HepG2 (cell line): Measurements from ENCODE around the gene ATP9A. TPM values are rescaled to one million over a fixed set of nuclear protein-coding genes. Genes with fewer than 3 reads are reported as not detected.

Experiments
- ATM ChIP-seq: fragments of 450-650 bp; IDR thresholded peaks from 2 replicates; pipeline ENCODE4 v1.7.1; 2017; ENCODE audit warnings: mild to moderate bottlenecking, borderline replicate concordance
- EED ChIP-seq: sonication (generic); formaldehyde crosslinking; IDR thresholded peaks from 2 replicates; pipeline ENCODE4 v1.5.0; 2020; ENCODE audit warnings: mild to moderate bottlenecking, missing genetic modification reagents
- HOXA9 ChIP-seq: sonication (generic); formaldehyde crosslinking; IDR thresholded peaks from 2 replicates; pipeline ENCODE4 v1.8.1; 2022; ENCODE audit warnings: missing genetic modification reagents, mild to moderate bottlenecking, moderate library complexity, borderline replicate concordance
- NFE2L2 ChIP-seq: fragments of 150-350 bp; IDR thresholded peaks from 2 replicates; pipeline ENCODE4 v1.6.1; 2014; ENCODE audit warnings: low read length
- RAD51 ChIP-seq: fragments of 450-650 bp; IDR thresholded peaks from 2 replicates; pipeline ENCODE4 v1.6.1; 2016; ENCODE audit warnings: borderline replicate concordance
- RBM39 ChIP-seq: fragments of 200-400 bp; formaldehyde crosslinking; IDR thresholded peaks from one replicate; pipeline ENCODE4 v1.6.1; 2018; ENCODE audit warnings: antibody characterized with exemption, mild to moderate bottlenecking, low read depth, low read length; ENCODE audit not compliant: poor library complexity, severe bottlenecking
- RCOR2 ChIP-seq: IDR thresholded peaks from 2 replicates; pipeline ENCODE4 v1.6.1; 2016; ENCODE audit warnings: missing biosample characterization, missing genetic modification reagents
- SRSF9 ChIP-seq: fragments of 200-400 bp; formaldehyde crosslinking; IDR thresholded peaks from 2 replicates; pipeline ENCODE4 v1.6.1; 2018; ENCODE audit warnings: borderline replicate concordance, mild to moderate bottlenecking, low read depth, low read length; ENCODE audit not compliant: insufficient read depth, poor library complexity, severe bottlenecking
- TCF7L2 ChIP-seq: IDR thresholded peaks from 2 replicates; pipeline ENCODE4 v1.6.1; 2011; ENCODE audit warnings: mild to moderate bottlenecking, low read depth, low read length, moderate library complexity
- YEATS4 ChIP-seq: sonication (generic); formaldehyde crosslinking; IDR thresholded peaks from 2 replicates; pipeline ENCODE4 v1.4.0; 2020; ENCODE audit warnings: missing genetic modification reagents, borderline replicate concordance
- ZNF251 ChIP-seq: sonication (generic); formaldehyde crosslinking; IDR thresholded peaks from 2 replicates; pipeline ENCODE4 v1.9.0; 2021; ENCODE audit warnings: mild to moderate bottlenecking, missing genetic modification reagents
- ZNF274 ChIP-seq: sonication (generic); formaldehyde crosslinking; IDR thresholded peaks from 2 replicates; pipeline ENCODE4 v1.5.1; 2020; ENCODE audit warnings: mild to moderate bottlenecking, missing genetic modification reagents
- ZNF44 ChIP-seq: sonication (generic); formaldehyde crosslinking; IDR thresholded peaks from 2 replicates; pipeline ENCODE4 v1.5.1; 2020; ENCODE audit warnings: mild to moderate bottlenecking, missing genetic modification reagents
- ZNF468 ChIP-seq: sonication (generic); formaldehyde crosslinking; IDR thresholded peaks from 2 replicates; pipeline ENCODE4 v1.8.0; 2022; ENCODE audit warnings: mild to moderate bottlenecking, moderate library complexity, missing genetic modification reagents
- ZNF614 ChIP-seq: IDR thresholded peaks from 2 replicates; pipeline ENCODE4 v1.6.1; 2018; ENCODE audit warnings: missing biosample characterization, missing genetic modification reagents, inconsistent platforms, borderline replicate concordance
- ZNF761 ChIP-seq: sonication (generic); formaldehyde crosslinking; conservative IDR thresholded peaks from 2 replicates; pipeline ENCODE4 v1.4.0; 2020; ENCODE audit warnings: mild to moderate bottlenecking, missing genetic modification reagents
- ZNF773 ChIP-seq: sonication (generic); formaldehyde crosslinking; IDR thresholded peaks from 2 replicates; pipeline ENCODE4 v1.4.0; 2020; ENCODE audit warnings: missing genetic modification reagents, borderline replicate concordance
- ZNF776 ChIP-seq: sonication (generic); formaldehyde crosslinking; IDR thresholded peaks from 2 replicates; pipeline ENCODE4 v1.4.0; 2020; ENCODE audit warnings: mild to moderate bottlenecking, missing genetic modification reagents
- polyA plus RNA-seq, 8 experiments: library from polyadenylated mRNA; depleted of rRNA in 3 of 8; stranded (reverse) in 7 of 8; unstranded in 1 of 8; fragments of >200 nt; fragmentation: Illumina TruSeq in 4 of 8; extraction: Trizol in 4 of 8; gene quantifications; 2 replicates each; pipeline versions ENCODE4 v1.2.1 to v1.2.3, GENCODE V29; 2011 to 2016; ENCODE audit warnings: low read depth in 4 of 8, missing spikeins in 1 of 8, mixed read lengths in 1 of 8; ENCODE audit not compliant: insufficient read depth in 1 of 8
- total RNA-seq, 5 experiments: library from RNA; depleted of rRNA; stranded (reverse); fragments of >200 nt; fragmentation: Illumina TruSeq; extraction: Trizol; gene quantifications; 2 replicates each; pipeline ENCODE4 v1.2.3, GENCODE V29; 2016; ENCODE audit warnings: low read depth in 1 of 5
- TF ChIP-seq, protein P1 (sequence below): IDR thresholded peaks from 2 replicates; pipeline ENCODE4 v1.6.1; 2016; ENCODE audit warnings: low read depth, missing genetic modification reagents, missing compliant biosample characterization
- TF ChIP-seq, protein P2 (sequence below): IDR thresholded peaks from 2 replicates; pipeline ENCODE4 v1.6.1; 2016; ENCODE audit warnings: mild to moderate bottlenecking
- TF ChIP-seq, protein P3 (sequence below): IDR thresholded peaks from 2 replicates; pipeline ENCODE4 v1.6.1; 2012; ENCODE audit warnings: inconsistent platforms
- TF ChIP-seq, protein P4 (sequence below): sonication (generic); formaldehyde crosslinking; IDR thresholded peaks from 2 replicates; pipeline ENCODE4 v1.4.0; 2020; ENCODE audit warnings: missing genetic modification reagents

Gene ATP9A
- total and polyA plus RNA-seq, 2 of the 13 experiments (the other 11 are each of a cell fraction or from before 2014, with no cell fraction given) = 11.8 to 18.5 TPM

DNA sequence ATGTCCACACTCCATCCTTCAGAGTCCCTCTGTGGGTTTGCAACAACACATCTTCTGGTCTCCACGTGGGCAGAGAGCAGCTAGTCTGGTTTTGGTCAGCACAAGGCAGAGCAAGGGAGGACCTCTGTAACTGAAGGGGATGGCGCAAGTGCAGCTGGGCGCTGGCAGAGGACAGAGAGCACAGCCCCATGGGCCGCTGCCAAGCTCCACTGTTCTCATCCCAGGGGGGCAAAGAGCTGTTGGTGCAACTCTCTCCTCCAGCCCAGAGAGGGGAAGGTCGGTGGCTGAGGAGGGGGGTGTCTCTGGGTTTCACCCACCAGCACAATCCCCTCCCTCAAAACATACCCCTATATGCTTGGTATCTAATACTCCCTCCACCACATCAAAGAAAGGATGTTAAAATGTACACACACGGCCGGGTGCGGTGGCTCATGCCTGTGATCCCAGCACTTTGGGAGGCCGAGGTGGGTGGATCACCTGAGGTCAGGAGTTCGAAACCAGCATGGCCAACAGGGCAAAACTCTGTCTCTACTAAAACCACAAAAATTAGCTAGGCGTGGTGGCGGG is 9.1 kb downstream of the ATP9A start (continued):
- TF ChIP-seq, protein P1, sequence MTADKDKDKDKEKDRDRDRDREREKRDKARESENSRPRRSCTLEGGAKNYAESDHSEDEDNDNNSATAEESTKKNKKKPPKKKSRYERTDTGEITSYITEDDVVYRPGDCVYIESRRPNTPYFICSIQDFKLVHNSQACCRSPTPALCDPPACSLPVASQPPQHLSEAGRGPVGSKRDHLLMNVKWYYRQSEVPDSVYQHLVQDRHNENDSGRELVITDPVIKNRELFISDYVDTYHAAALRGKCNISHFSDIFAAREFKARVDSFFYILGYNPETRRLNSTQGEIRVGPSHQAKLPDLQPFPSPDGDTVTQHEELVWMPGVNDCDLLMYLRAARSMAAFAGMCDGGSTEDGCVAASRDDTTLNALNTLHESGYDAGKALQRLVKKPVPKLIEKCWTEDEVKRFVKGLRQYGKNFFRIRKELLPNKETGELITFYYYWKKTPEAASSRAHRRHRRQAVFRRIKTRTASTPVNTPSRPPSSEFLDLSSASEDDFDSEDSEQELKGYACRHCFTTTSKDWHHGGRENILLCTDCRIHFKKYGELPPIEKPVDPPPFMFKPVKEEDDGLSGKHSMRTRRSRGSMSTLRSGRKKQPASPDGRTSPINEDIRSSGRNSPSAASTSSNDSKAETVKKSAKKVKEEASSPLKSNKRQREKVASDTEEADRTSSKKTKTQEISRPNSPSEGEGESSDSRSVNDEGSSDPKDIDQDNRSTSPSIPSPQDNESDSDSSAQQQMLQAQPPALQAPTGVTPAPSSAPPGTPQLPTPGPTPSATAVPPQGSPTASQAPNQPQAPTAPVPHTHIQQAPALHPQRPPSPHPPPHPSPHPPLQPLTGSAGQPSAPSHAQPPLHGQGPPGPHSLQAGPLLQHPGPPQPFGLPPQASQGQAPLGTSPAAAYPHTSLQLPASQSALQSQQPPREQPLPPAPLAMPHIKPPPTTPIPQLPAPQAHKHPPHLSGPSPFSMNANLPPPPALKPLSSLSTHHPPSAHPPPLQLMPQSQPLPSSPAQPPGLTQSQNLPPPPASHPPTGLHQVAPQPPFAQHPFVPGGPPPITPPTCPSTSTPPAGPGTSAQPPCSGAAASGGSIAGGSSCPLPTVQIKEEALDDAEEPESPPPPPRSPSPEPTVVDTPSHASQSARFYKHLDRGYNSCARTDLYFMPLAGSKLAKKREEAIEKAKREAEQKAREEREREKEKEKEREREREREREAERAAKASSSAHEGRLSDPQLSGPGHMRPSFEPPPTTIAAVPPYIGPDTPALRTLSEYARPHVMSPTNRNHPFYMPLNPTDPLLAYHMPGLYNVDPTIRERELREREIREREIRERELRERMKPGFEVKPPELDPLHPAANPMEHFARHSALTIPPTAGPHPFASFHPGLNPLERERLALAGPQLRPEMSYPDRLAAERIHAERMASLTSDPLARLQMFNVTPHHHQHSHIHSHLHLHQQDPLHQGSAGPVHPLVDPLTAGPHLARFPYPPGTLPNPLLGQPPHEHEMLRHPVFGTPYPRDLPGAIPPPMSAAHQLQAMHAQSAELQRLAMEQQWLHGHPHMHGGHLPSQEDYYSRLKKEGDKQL (CRISPR knock-in tag) = peak; percentile 17; the same call in 1 of the 2 replicates
- no peak for TF ChIP-seq ZNF44
- no peak for TF ChIP-seq ZNF776
- TF ChIP-seq YEATS4 (CRISPR knock-in tag) = no peak
- TF ChIP-seq ZNF761 = no peak
- TF ChIP-seq ZNF773 (CRISPR knock-in tag) = no peak
- 0 out of 2 replicates have a peak, but pooled peaks have one; percentile 21 for TF ChIP-seq ZNF251 (CRISPR knock-in tag)
- no peak for TF ChIP-seq RCOR2
- no peak for TF ChIP-seq RBM39
- TF ChIP-seq ZNF614 (CRISPR knock-in tag) = 0 out of 2 replicates have a peak, but pooled peaks have one; percentile 25
- TF ChIP-seq, protein P2, sequence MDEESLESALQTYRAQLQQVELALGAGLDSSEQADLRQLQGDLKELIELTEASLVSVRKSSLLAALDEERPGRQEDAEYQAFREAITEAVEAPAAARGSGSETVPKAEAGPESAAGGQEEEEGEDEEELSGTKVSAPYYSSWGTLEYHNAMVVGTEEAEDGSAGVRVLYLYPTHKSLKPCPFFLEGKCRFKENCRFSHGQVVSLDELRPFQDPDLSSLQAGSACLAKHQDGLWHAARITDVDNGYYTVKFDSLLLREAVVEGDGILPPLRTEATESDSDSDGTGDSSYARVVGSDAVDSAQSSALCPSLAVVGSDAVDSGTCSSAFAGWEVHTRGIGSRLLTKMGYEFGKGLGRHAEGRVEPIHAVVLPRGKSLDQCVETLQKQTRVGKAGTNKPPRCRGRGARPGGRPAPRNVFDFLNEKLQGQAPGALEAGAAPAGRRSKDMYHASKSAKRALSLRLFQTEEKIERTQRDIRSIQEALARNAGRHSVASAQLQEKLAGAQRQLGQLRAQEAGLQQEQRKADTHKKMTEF (CRISPR knock-in tag) = peak; percentile 57; the same call in 1 of the 2 replicates
- no peak for TF ChIP-seq HOXA9 (CRISPR knock-in tag)
- 0 out of 2 replicates have a peak, but pooled peaks have one; percentile 47 for TF ChIP-seq TCF7L2
- TF ChIP-seq, protein P3, sequence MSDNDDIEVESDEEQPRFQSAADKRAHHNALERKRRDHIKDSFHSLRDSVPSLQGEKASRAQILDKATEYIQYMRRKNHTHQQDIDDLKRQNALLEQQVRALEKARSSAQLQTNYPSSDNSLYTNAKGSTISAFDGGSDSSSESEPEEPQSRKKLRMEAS = no peak
- TF ChIP-seq SRSF9 = no peak
- TF ChIP-seq, protein P4, sequence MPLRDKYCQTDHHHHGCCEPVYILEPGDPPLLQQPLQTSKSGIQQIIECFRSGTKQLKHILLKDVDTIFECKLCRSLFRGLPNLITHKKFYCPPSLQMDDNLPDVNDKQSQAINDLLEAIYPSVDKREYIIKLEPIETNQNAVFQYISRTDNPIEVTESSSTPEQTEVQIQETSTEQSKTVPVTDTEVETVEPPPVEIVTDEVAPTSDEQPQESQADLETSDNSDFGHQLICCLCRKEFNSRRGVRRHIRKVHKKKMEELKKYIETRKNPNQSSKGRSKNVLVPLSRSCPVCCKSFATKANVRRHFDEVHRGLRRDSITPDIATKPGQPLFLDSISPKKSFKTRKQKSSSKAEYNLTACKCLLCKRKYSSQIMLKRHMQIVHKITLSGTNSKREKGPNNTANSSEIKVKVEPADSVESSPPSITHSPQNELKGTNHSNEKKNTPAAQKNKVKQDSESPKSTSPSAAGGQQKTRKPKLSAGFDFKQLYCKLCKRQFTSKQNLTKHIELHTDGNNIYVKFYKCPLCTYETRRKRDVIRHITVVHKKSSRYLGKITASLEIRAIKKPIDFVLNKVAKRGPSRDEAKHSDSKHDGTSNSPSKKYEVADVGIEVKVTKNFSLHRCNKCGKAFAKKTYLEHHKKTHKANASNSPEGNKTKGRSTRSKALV = no peak
- TF ChIP-seq ATM = no peak
- TF ChIP-seq EED (CRISPR knock-in tag) = no peak
- TF ChIP-seq NFE2L2 = no peak
- no peak; the same call in 1 of the 2 replicates for TF ChIP-seq ZNF274 (CRISPR knock-in tag)
- TF ChIP-seq ZNF468 (CRISPR knock-in tag) = no peak
- TF ChIP-seq RAD51 = no peak
